Measurements from ENCODE around the gene HNRNPA2B1.

- no peak for TF ChIP-seq HDAC6 (IDR thresholded peaks at IDR 0.05; ENCODE audit: low read depth, low read length)
- TF ChIP-seq POLR2AphosphoS5 (IDR thresholded peaks at IDR 0.05; ENCODE audit: low read depth, low read length): no peak
- no peak for TF ChIP-seq CTCF (IDR thresholded peaks at IDR 0.05; ENCODE audit: control extremely low read depth in 1 of 3, insufficient read depth in 1 of 3, low read depth in 1 of 3, low read length in 3 of 3)
Measured at GRCh38 chr7:26238032-26238431, 37.5 kb upstream of the HNRNPA2B1 start.

All from H1 (cell line).